Endothelial cell (in vitro differentiated cells): ENCODE measurements around the gene FGG. TPM values are rescaled to one million over a fixed set of nuclear protein-coding genes. Genes with fewer than 3 reads are reported as not detected.
A peak's percentile ranks its signal among the peaks of the same experiment; 100 is the strongest.

Experiments used
- DNase-seq: peaks from one replicate; pipeline ENCODE4 v3.0.0; 2021; ENCODE audit warnings: low spot score
- H3K27ac Mint-ChIP-seq: one replicate; pipeline ENCODE4 v1.8.0; 2021; ENCODE audit warnings: mixed read lengths, inconsistent platforms; ENCODE audit not compliant: unreplicated experiment
- H3K27me3 Mint-ChIP-seq: one replicate; pipeline ENCODE4 v1.8.0; 2021; ENCODE audit warnings: mild to moderate bottlenecking, moderate library complexity, mixed read lengths, inconsistent platforms; ENCODE audit not compliant: unreplicated experiment
- H3K36me3 Mint-ChIP-seq: one replicate; pipeline ENCODE4 v1.8.0; 2021; ENCODE audit warnings: mild to moderate bottlenecking, low read depth, mixed read lengths, inconsistent platforms; ENCODE audit not compliant: unreplicated experiment
- H3K4me1 Mint-ChIP-seq: one replicate; pipeline ENCODE4 v1.8.0; 2021; ENCODE audit warnings: mild to moderate bottlenecking, mixed read lengths, inconsistent platforms; ENCODE audit not compliant: unreplicated experiment
- H3K4me3 Mint-ChIP-seq: one replicate; pipeline ENCODE4 v1.8.0; 2021; ENCODE audit warnings: mild to moderate bottlenecking, mixed read lengths, inconsistent platforms; ENCODE audit not compliant: unreplicated experiment
- H3K9me3 Mint-ChIP-seq: one replicate; pipeline ENCODE4 v1.8.0; 2021; ENCODE audit warnings: mixed read lengths, inconsistent platforms; ENCODE audit not compliant: unreplicated experiment
- CTCF ChIP-seq: fragments of 200-600 bp; sonication (generic); IDR thresholded peaks from one replicate; pipeline ENCODE4 v1.5.0; 2021; ENCODE audit warnings: antibody characterized with exemption; ENCODE audit not compliant: unreplicated experiment
- total RNA-seq: library from RNA; stranded (reverse); fragmentation: NEBNext Ultra II Directional; extraction: Animal tissue kit (Norgen Biotek cat#: 25700); gene quantifications from one replicate; pipeline ENCODE4 v1.2.1, GENCODE V29; 2021; ENCODE audit not compliant: unreplicated experiment

FGG gene
- total RNA-seq, 1 donor from 2014 or later, result not detected

DNA sequence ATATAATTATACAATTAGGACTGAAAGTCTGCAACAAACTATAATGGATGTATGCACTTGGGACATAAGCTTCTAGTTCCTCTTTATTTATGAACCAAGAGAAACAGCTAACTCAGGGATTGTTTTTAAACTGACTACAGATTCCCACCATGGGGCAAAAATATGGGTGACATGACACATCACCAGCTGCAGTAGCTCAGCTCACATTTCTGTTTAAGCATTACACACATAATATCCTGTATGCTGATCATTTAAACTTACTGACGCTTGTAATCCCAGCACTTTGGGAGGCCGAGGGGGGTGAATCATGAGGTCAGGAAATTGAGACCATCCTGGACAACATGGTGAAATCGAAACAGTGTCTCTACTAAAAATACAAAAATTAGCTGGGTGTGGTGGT lies 38.1 kb downstream of the FGG start:
- Mint-ChIP-seq H3K27ac (no peak overlapping the region), H3K4me3 (no peak overlapping the region), H3K27me3 (no peaks in the 10 kb centered on the region), H3K9me3 (no peaks in the 10 kb centered on the region), H3K36me3 (no peaks in the 10 kb centered on the region), H3K4me1 (no peaks in the 10 kb centered on the region)
- no peak for TF ChIP-seq CTCF
- no peak for DNase-seq

- DNase-seq, result no peak
- TF ChIP-seq CTCF, result no peak
- H3K27me3 Mint-ChIP-seq, result no peaks in the 10 kb centered on the region
- no peak overlapping the region for H3K27ac Mint-ChIP-seq
- H3K9me3 Mint-ChIP-seq, result no peaks in the 10 kb centered on the region
- H3K4me1 Mint-ChIP-seq, result no peaks in the 10 kb centered on the region
- no peaks in the 10 kb centered on the region for H3K36me3 Mint-ChIP-seq
- no peak overlapping the region for H3K4me3 Mint-ChIP-seq
These were observed 39.1 kb downstream of the FGG start for GRCh38 chr4:154573190-154573870.

DNA sequence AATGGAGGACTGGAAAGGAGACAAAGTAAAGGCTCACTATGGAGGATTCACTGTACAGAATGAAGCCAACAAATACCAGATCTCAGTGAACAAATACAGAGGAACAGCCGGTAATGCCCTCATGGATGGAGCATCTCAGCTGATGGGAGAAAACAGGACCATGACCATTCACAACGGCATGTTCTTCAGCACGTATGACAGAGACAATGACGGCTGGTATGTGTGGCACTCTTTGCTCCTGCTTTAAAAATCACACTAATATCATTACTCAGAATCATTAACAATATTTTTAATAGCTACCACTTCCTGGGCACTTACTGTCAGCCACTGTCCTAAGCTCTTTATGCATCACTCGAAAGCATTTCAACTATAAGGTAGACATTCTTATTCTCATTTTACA lies 42.9 kb downstream of the FGG start:
- Mint-ChIP-seq H3K36me3 (no peaks in the 10 kb centered on the region), H3K27me3 (no peaks in the 10 kb centered on the region), H3K9me3 (no peaks in the 10 kb centered on the region), H3K4me1 (peaks cover 10% of the 10 kb centered on the region), H3K27ac (no peak overlapping the region), H3K4me3 (no peak overlapping the region)
- DNase-seq, result no peak
- TF ChIP-seq CTCF, result no peak

DNA sequence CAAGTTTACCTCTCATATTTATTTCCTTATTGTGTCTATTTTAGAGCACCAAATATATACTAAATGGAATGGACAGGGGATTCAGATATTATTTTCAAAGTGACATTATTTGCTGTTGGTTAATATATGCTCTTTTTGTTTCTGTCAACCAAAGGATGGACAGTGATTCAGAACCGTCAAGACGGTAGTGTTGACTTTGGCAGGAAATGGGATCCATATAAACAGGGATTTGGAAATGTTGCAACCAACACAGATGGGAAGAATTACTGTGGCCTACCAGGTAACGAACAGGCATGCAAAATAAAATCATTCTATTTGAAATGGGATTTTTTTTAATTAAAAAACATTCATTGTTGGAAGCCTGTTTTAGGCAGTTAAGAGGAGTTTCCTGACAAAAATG lies 43.4 kb downstream of the FGG start:
- TF ChIP-seq CTCF, result no peak
- Mint-ChIP-seq H3K27ac (no peak overlapping the region), H3K4me1 (peaks cover 10% of the 10 kb centered on the region), H3K27me3 (no peaks in the 10 kb centered on the region), H3K9me3 (no peaks in the 10 kb centered on the region), H3K4me3 (no peak overlapping the region), H3K36me3 (no peaks in the 10 kb centered on the region)
- DNase-seq, result no peak

- DNase-seq, result no peak
- peaks cover 10% of the 10 kb centered on the region for H3K4me1 Mint-ChIP-seq
- no peak for TF ChIP-seq CTCF
- H3K27ac Mint-ChIP-seq, result peak overlapping the region; percentile 17
- H3K36me3 Mint-ChIP-seq, result no peaks in the 10 kb centered on the region
- no peak overlapping the region for H3K4me3 Mint-ChIP-seq
- H3K9me3 Mint-ChIP-seq, result no peaks in the 10 kb centered on the region
- H3K27me3 Mint-ChIP-seq, result no peaks in the 10 kb centered on the region
These were observed 45.7 kb downstream of the FGG start for GRCh38 chr4:154566639-154567204.
